ENCODE measurements around the gene MDFIC. TPM values are rescaled to one million over a fixed set of nuclear protein-coding genes. Genes with fewer than 3 reads are reported as not detected.
A peak's percentile ranks its signal among the peaks of the same experiment; 100 is the strongest.

MDFIC gene
- total and polyA plus RNA-seq, 10 donors: 22.1 to 97.3 (median 50.8) TPM

DNA sequence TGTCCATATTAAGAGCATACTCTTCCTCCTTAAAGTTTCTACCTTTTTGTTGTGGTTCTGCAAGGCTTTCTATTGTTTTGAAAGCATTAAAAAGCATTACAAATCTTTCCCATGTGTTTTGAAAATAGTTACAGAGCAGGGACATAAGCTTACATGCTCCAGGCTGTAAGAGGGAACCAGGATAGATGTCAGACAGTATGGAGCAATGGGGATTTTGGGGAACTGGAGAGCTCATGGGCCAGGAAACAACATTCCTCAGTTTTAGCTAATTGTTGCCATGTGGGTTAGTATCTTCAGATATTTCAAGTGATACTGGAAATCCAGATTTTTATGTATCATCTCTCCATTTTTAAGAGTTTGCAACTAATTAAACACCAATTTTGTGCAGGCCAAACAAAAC, 3.5 kb downstream of the MDFIC start:
- no peak for DNase-seq
- intact Hi-C loops (cut with DNase I; ENCODE audit: low total_unique reads): no loop called here
- Histone ChIP-seq H3K27ac (peak overlapping the region; percentile 44 to 97 (median 94)), H3K4me3 (peak overlapping the region in 2 of 8 donors; percentile 71 to 84), H3K27me3 (replicated peaks in 1 of 7) (no peaks in the 10 kb centered on the region), H3K4me1 (peaks cover 48 to 86% (median 77%) of the 10 kb centered on the region in 6 donors), H3K9me3 (no peaks in the 10 kb centered on the region), H3K36me3 (no peaks in the 10 kb centered on the region)
- TF ChIP-seq POLR2A (IDR thresholded peaks at IDR 0.05) (no peak), POLR2AphosphoS5 (IDR thresholded peaks at IDR 0.05) (no peak)

- intact Hi-C loops (cut with DNase I; ENCODE audit: low total_unique reads): no loop called here
Measured at GRCh38 chr7:114928060-114928459, 6.2 kb downstream of the MDFIC start.

DNA sequence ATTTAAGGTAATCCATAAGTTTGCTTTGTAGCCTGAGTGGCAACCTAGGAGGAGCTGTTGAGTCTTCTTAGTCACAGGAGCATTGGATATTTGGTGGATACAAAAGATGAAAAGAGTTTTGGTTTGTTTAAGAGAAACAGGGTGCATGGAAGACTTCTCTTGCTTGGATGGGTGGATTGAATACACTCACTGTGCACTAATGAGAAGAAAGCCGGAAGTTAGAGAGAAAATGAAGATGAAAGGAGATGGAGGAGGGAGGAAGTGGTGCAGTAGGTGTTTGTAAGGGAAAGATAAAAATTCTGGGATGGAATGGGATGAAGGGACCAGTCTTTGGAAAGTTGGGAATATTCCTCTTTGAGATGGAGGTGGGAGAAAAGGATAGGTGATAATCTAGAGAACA, 7.7 kb downstream of the MDFIC start:
- no peaks in the 10 kb centered on the region for H3K9me3 ChIP-seq
- H3K36me3 ChIP-seq: no peaks in the 10 kb centered on the region
- 68 to 82% (median 77%) methylated on average over 1 of the region's 1 CpG for WGBS, 5 donors
- H3K27ac ChIP-seq: peak overlapping the region; percentile 31 to 97 (median 78)
- no peak for TF ChIP-seq POLR2A (IDR thresholded peaks at IDR 0.05)
- TF ChIP-seq POLR2AphosphoS5 (IDR thresholded peaks at IDR 0.05): no peak
- no peak for TF ChIP-seq CTCF (IDR thresholded peaks at IDR 0.05 in 8 of 11, conservative IDR thresholded peaks at IDR 0.05 in 3 of 11)
- no peak overlapping the region for H3K4me3 ChIP-seq
- intact Hi-C loops (cut with DNase I; ENCODE audit: low total_unique reads): no loop called here
- no peak for DNase-seq
- H3K4me1 ChIP-seq: peaks cover 67 to 100% (median 96%) of the 10 kb centered on the region in 6 donors
- H3K27me3 ChIP-seq (replicated peaks in 1 of 7): no peaks in the 10 kb centered on the region

More at GRCh38 chr7:114928060-114928459, 6.2 kb downstream of the MDFIC start:
- TF ChIP-seq POLR2AphosphoS5 (IDR thresholded peaks at IDR 0.05) (no peak), CTCF (IDR thresholded peaks at IDR 0.05 in 8 of 11, conservative IDR thresholded peaks at IDR 0.05 in 3 of 11) (no peak), POLR2A (IDR thresholded peaks at IDR 0.05) (no peak)
- H3K4me1 ChIP-seq: peaks cover 64 to 99% (median 93%) of the 10 kb centered on the region in 6 donors
- no peaks in the 10 kb centered on the region for H3K27me3 ChIP-seq (replicated peaks in 1 of 7)
- no peak overlapping the region for H3K4me3 ChIP-seq
- H3K9me3 ChIP-seq: no peaks in the 10 kb centered on the region
- WGBS, 5 donors: 39 to 68% (median 43%) methylated on average over 1 to 2 of the region's 2 CpGs
- DNase-seq: no peak
- H3K36me3 ChIP-seq: no peaks in the 10 kb centered on the region
- peak overlapping the region in 5 of 8 donors; percentile 33 to 97 (median 81) for H3K27ac ChIP-seq

DNA sequence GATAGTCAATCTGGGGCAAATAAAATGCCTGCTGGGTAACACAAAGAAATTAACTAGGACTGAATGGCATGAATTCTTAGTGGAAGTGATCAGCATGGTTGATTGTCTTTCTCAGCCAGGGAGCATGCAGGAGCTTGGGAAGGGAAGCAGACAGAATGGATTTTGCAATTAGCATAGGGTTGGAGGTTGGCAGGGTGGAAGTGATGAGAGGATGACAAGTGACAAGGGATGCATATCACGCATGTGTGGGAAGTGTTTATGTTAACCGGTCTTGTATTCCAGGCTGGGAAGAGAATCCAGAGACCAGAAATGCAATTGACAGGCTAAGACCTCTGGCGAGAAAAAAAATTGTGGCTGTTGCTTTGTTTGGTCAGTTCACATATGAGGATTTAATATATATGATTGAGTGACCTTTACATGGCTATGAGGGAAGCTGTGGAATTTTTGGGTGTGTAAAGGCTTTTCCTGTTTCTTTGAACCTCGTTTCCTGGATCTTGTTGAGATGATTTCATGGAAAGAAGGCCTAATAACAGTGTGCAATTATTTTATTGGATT, 8.3 kb downstream of the MDFIC start:
- Histone ChIP-seq H3K9me3 (no peaks in the 10 kb centered on the region), H3K4me3 (peak overlapping the region in 1 of 8 donors; percentile 3), H3K4me1 (peaks cover 64 to 100% (median 96%) of the 10 kb centered on the region in 6 donors), H3K27ac (peak overlapping the region; percentile 31 to 97 (median 78)), H3K27me3 (replicated peaks in 1 of 7) (no peaks in the 10 kb centered on the region), H3K36me3 (no peaks in the 10 kb centered on the region)
- DNase-seq: no peak
- 44 to 66% (median 51%) methylated on average over 4 of the region's 4 CpGs for WGBS, 5 donors
- intact Hi-C loops (cut with DNase I; ENCODE audit: low total_unique reads): no loop called here
- TF ChIP-seq POLR2A (IDR thresholded peaks at IDR 0.05) (no peak), CTCF (IDR thresholded peaks at IDR 0.05 in 8 of 11, conservative IDR thresholded peaks at IDR 0.05 in 3 of 11) (no peak), POLR2AphosphoS5 (IDR thresholded peaks at IDR 0.05) (no peak)
